AG04449 (cell line): Measurements from ENCODE around the gene ARID1B.

Source experiments
- CTCF ChIA-PET: fragments of 350-600 bp; formaldehyde crosslinking; extraction: SDS; loops from one replicate; lab custom pipeline; 2021; ENCODE audit warnings: antibody characterized with exemption; lab: Yijun Ruan, JAX
- POLR2A ChIA-PET: fragments of 400-600, 350-600 bp; formaldehyde crosslinking; extraction: SDS; loops from one replicate; lab custom pipeline; 2020; ENCODE audit warnings: antibody characterized with exemption, inconsistent platforms; lab: Yijun Ruan, JAX
- DNase-seq: peaks from one replicate; pipeline ENCODE4 v3.0.0-alpha.2; 2010; ENCODE audit warnings: low read depth, low spot score
- H3K4me3 ChIP-seq: 2 replicates; pipeline ENCODE4 v1.5.1; 2011; ENCODE audit warnings: low read depth, mild to moderate bottlenecking, control low read depth, low read length
- CTCF ChIP-seq: IDR thresholded peaks from one replicate; pipeline ENCODE4 v1.5.1; 2011; ENCODE audit warnings: mild to moderate bottlenecking, moderate library complexity, low read length, control low read depth, inconsistent platforms; ENCODE audit not compliant: insufficient read depth; ENCODE audit errors: missing control alignments

The ARID1B gene

GRCh38 chr6:156741287-156742073, 35.7 kb upstream of the ARID1B start:
- DNase-seq: no peak
- no peak overlapping the region for H3K4me3 ChIP-seq
- ChIA-PET POLR2A (no interaction called here), CTCF (no interaction called here)
- no peak for TF ChIP-seq CTCF

- no peak for DNase-seq
- no peak overlapping the region for H3K4me3 ChIP-seq
- ChIA-PET CTCF (no interaction called here), POLR2A (no interaction called here)
- no peak for TF ChIP-seq CTCF
Observed at GRCh38 chr6:156747715-156748114, 29.5 kb upstream of the ARID1B start.

GRCh38 chr6:156748504-156748903, 28.7 kb upstream of the ARID1B start:
- CTCF ChIA-PET: no interaction called here
- POLR2A ChIA-PET: no interaction called here
- H3K4me3 ChIP-seq: no peak overlapping the region

GRCh38 chr6:156752666-156753301, 24.4 kb upstream of the ARID1B start:
- POLR2A ChIA-PET: no interaction called here
- CTCF ChIA-PET: no interaction called here
- no peak overlapping the region for H3K4me3 ChIP-seq
- no peak for TF ChIP-seq CTCF
- DNase-seq: no peak

More at GRCh38 chr6:156748504-156748903, 28.7 kb upstream of the ARID1B start:
- TF ChIP-seq CTCF: no peak
- no peak for DNase-seq

GRCh38 chr6:156756630-156757610, 20.3 kb upstream of the ARID1B start:
- ChIA-PET CTCF (no interaction called here), POLR2A (no interaction called here)
- TF ChIP-seq CTCF: no peak
- no peak for DNase-seq
- H3K4me3 ChIP-seq: no peak overlapping the region
